Glomerular visceral epithelial cell (primary cell): ENCODE data around the gene PRDM16.

Experiments
- DNase-seq: peaks from one replicate; pipeline ENCODE4 v3.0.0-alpha.2; 2016; ENCODE audit errors: extremely low spot score

Gene PRDM16

GRCh38 chr1:3069491-3070308 lies 697 bp downstream of the PRDM16 start:
- peak; percentile 8 for DNase-seq

GRCh38 chr1:3070309-3070643 lies 1.3 kb downstream of the PRDM16 start:
- no peak for DNase-seq

GRCh38 chr1:3070644-3071564 lies 1.9 kb downstream of the PRDM16 start:
- DNase-seq = no peak

- DNase-seq = no peak
Observed at GRCh38 chr1:3071565-3072390, 2.8 kb downstream of the PRDM16 start.

- no peak for DNase-seq
Observed at GRCh38 chr1:3072391-3073185, 3.6 kb downstream of the PRDM16 start.

GRCh38 chr1:3073186-3073488 lies 4.1 kb downstream of the PRDM16 start:
- DNase-seq = no peak

GRCh38 chr1:3073489-3074296 lies 4.7 kb downstream of the PRDM16 start:
- DNase-seq = no peak

GRCh38 chr1:3074297-3074741 lies 5.3 kb downstream of the PRDM16 start:
- DNase-seq = no peak

- DNase-seq = no peak
Observed at GRCh38 chr1:3074800-3075199, 5.8 kb downstream of the PRDM16 start.

GRCh38 chr1:3075666-3076362 lies 6.8 kb downstream of the PRDM16 start:
- DNase-seq = no peak

GRCh38 chr1:3076363-3076740 lies 7.3 kb downstream of the PRDM16 start:
- no peak for DNase-seq

- DNase-seq = no peak
Observed at GRCh38 chr1:3077081-3077480, 8.1 kb downstream of the PRDM16 start.

- DNase-seq = no peak
Observed at GRCh38 chr1:3077561-3077960, 8.6 kb downstream of the PRDM16 start.

GRCh38 chr1:3078430-3078861 lies 9.4 kb downstream of the PRDM16 start:
- no peak for DNase-seq

GRCh38 chr1:3078871-3079270 lies 9.9 kb downstream of the PRDM16 start:
- DNase-seq = no peak

GRCh38 chr1:3079381-3080052 lies 10.5 kb downstream of the PRDM16 start:
- no peak for DNase-seq

- DNase-seq = no peak
Observed at GRCh38 chr1:3080053-3080955, 11.3 kb downstream of the PRDM16 start.

- DNase-seq = no peak
Observed at GRCh38 chr1:3081171-3081683, 12.2 kb downstream of the PRDM16 start.
